ENCODE measurements around the gene CRK.
A peak's percentile ranks its signal among the peaks of the same experiment; 100 is the strongest.
"Not testable (repeated sequence)": the region's sequence is repeated elsewhere in the genome, so short reads cannot be mapped to it uniquely, and the experiment has no call there.

The CRK gene

DNA sequence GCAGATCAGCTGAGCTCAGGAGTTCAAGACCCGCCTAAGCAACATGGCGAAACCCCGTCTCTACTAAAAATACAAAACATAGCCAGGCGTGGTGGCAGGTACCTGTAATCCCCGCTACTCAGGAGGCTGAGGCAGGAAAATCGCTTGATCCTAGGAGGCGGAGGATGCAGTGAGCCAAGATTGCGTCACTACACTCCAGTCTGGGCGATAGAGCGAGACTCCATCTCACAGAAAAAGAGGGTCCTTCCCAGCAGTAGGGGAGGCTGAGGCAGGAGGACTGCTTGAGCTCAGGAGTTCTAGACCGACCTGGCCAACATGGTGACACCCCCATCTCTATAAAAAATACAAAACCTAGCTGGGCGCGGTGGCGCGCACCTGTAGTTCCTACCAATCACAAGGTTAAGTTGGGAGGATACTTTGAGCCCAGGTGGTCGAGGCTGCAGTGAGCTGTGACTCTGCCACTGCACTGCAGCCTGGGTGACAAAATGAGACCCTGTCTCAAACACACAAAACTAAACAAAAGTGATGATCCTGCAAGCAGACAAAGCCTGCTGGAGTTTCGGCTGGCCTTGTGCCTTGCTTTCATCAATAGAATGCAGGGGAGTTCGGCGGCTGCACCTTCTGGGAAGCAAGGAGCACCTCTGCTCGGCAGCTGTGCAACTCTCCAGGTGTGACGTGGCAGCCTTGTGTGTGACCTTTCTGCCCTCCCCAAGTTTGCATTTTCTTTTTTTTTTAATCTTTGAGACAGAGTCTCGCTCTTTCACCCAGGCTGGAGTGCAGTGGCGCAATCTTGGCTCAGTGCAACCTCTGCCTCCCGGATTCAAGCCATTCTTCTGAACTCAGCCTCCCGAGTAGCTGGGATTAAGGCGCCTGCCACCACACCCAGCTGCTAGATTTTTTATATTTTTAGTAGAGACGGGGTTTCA, 43.6 kb downstream of the CRK start:
- TF ChIP-seq, protein P1, sequence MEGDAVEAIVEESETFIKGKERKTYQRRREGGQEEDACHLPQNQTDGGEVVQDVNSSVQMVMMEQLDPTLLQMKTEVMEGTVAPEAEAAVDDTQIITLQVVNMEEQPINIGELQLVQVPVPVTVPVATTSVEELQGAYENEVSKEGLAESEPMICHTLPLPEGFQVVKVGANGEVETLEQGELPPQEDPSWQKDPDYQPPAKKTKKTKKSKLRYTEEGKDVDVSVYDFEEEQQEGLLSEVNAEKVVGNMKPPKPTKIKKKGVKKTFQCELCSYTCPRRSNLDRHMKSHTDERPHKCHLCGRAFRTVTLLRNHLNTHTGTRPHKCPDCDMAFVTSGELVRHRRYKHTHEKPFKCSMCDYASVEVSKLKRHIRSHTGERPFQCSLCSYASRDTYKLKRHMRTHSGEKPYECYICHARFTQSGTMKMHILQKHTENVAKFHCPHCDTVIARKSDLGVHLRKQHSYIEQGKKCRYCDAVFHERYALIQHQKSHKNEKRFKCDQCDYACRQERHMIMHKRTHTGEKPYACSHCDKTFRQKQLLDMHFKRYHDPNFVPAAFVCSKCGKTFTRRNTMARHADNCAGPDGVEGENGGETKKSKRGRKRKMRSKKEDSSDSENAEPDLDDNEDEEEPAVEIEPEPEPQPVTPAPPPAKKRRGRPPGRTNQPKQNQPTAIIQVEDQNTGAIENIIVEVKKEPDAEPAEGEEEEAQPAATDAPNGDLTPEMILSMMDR (conservative IDR thresholded peaks at IDR 0.05; ENCODE audit: low read depth, low read length): no peak
- DNase-seq (ENCODE audit: low read depth): no peak
- no peak overlapping the region for H3K4me3 ChIP-seq (ENCODE audit: low read depth, low read length)

DNA sequence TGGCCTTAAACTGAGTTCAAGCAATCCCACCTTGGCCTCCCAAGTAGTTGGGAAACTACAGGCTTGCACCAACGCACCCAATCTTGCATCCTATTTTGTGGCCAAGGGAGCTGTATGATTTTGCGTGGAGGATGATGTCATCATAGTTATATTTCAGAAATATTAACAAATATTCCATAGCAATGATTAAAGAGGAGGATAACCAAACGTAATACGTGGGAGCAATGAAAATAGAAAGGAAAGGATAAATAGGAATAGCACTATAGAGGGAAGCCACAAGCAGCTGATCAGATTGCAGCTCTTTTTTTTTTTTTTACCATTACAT, 53.8 kb downstream of the CRK start:
- H3K4me3 ChIP-seq (ENCODE audit: low read depth, low read length): no peak overlapping the region
- TF ChIP-seq, protein P1 (conservative IDR thresholded peaks at IDR 0.05; ENCODE audit: low read depth, low read length): no peak
- no peak for DNase-seq (ENCODE audit: low read depth)

DNA sequence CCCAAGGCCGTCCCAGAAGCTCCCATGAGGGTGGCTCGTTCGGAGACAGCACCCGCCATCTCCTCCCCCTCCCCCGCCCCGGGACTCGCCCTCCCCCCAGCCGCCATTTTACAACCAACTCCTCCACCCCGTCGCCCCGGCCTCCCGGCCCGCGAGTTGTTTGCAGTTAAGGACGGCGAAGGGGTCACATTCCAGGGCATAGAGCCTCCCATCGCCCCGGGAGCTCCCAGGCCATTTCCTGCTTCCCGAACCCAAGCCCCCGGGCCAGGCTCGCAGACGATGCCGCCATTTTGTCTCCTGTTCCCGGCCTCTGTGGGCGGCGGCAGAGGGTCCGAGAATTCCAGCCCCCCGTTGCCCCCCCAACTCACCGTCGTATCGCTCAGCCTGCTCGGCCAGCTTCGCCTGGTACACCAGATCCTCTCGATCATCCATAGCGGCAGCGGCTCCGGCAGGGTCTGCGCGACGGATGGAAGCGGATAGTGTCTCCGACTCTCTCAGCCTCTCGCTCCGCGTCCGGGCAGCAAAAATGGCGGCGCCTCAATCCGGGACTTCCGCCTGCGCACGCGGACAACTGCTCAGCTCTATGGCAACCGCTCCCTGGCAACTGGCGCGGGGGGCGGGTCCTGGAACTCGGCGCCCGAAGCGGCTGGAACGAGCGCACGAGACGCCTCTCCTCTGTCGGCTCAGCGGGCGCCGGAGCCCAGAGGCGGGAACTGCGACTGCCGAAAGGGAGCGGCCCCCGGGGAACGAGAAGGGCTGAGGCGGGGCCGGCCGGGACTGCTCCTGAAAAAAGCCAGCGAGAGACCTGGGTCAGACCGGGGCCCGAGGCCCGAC, 56.1 kb downstream of the CRK start, which contains the start of gene YWHAE:
YWHAE (minus strand) TSS at position 544 of the 834 bp plus-strand sequence; CDS start at position 432, 112 bp downstream.
- TF ChIP-seq, protein P1 (conservative IDR thresholded peaks at IDR 0.05; ENCODE audit: low read depth, low read length): no peak
- DNase-seq (ENCODE audit: low read depth): peak; percentile 95
- H3K4me3 ChIP-seq (ENCODE audit: low read depth, low read length): peak within 1 kb of the TSS; percentile 97

DNA sequence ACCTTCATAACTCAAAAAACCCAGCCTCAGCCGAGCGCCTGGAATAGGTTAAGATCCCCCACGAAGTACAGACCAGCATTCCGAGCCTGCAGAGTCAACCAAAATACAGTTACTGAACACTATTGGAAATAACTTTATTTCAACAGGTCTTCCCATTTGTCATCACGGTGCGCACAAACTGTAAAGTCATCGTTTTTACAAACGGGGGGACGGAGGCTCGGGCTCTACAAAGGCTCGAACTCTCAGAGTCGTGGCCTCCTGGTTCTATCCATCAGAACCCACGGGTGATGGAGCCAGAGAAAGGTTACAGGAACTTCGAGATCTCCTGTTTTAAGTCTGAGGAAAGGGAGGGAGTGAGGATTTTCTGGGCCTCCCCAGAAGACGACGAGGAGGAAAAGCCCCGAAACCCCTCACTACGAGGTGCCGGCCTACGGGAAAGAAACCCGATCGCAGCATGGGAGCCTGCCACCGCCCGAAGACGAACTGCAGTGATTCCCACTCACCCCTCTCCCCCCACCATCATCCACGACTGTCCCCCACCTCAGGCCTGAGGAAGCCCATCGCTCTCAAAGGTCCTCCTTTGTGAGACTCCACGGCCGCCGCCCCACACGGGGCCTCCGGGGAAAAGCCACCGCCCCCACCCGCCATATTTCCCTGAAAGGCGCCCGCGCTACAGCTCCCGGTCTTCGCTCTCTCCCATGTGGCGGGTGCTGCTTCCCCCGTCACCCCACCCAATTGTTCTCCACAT, 56.9 kb downstream of the CRK start:
- H3K4me3 ChIP-seq (ENCODE audit: low read depth, low read length): peak overlapping the region; percentile 97
- peak; percentile 60 for DNase-seq (ENCODE audit: low read depth)
- TF ChIP-seq, protein P1 (conservative IDR thresholded peaks at IDR 0.05; ENCODE audit: low read depth, low read length): no peak

DNA sequence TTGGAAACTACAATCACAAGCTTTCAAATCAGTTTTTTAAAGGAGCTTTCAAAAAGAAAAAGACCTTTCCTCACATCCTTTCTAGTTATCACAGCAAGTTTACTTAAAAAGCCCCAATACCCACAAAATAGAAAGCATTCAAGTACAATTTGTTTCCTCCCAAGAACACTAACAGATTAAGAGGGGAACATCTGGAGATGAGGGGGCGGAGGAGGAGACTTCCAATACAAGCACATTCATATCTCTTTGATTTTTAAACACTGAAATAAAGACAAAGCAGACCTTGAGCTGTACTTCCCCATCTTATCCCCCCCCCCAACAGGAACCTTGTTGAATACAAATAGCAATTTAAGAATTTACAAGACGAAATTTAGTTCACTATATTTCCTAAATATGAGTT, 58.0 kb downstream of the CRK start:
- TF ChIP-seq, protein P1 (conservative IDR thresholded peaks at IDR 0.05; ENCODE audit: low read depth, low read length): no peak
- H3K4me3 ChIP-seq (ENCODE audit: low read depth, low read length): peak overlapping the region; percentile 97
- DNase-seq (ENCODE audit: low read depth): peak; percentile 31

DNA sequence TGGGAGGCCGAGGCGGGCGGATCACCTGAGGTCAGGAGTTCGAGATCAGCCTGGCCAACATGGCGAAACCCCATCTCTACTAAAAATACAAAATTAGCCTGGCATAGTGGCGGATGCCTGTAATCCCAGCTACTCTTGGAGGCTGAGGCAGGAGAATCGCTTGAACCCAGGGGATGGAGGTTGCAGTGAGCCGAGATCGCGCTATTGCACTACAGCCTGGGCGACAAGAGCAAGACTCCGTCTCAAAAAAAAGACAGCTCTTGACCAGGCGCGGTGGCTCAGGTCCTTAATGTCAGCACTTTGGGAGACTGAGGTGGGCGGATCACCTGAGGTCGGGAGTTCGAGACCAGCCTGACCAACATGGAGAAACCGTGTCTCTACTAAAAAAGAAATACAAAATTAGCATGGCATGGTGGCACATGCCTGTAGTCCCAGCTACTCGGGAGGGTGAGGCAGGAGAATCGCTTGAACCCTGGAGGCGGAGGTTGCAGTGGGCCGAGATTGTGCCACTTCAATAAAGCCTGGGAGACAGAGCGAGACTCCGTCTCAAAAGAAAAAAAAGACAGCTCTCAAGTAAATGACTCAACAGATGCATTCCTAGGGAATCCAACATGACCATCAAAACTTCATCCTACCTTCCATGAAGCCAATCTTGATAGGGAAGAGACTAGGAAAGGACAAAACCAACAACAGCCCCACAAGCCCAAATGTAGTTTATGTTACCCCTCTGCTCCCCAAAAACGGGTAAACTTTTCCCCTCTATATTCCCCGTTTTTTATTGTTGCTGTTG, 60.0 kb downstream of the CRK start:
- not testable (repeated sequence) for H3K4me3 ChIP-seq (ENCODE audit: low read depth, low read length); DNase-seq (ENCODE audit: low read depth)

Data from choroid plexus epithelial cell (primary cell).